SK-N-SH treated with all-trans-retinoic acid at 6 μM for 48 hours (cell line): Measurements from ENCODE around the gene SDC1.

Source experiments
- ATAC-seq: fragments of 200-7000 bp; cut with Tn5 transposase; 3 replicates; pipeline ENCODE4 v1.9.1; 2020; ENCODE audit warnings: mild to moderate bottlenecking, moderate library complexity
- ARNTL ChIP-seq: fragments of 450-650 bp; formaldehyde crosslinking; IDR thresholded peaks from 2 replicates; pipeline ENCODE4 v1.5.0; 2020; ENCODE audit warnings: low read depth, mild to moderate bottlenecking, moderate library complexity, borderline replicate concordance
- BACH2 ChIP-seq: fragments of 250-450 bp; sonication (Bioruptor Pico); IDR thresholded peaks from 2 replicates; pipeline ENCODE4 v1.9.0; 2021; ENCODE audit warnings: mild to moderate bottlenecking, borderline replicate concordance
- CREB5 ChIP-seq: fragments of 250-450 bp; sonication (Bioruptor Pico); IDR thresholded peaks from 2 replicates; pipeline ENCODE4 v1.5.1; 2020; ENCODE audit warnings: low read depth, mild to moderate bottlenecking, moderate library complexity
- CSDC2 ChIP-seq: fragments of 250-450 bp; sonication (Bioruptor Pico); IDR thresholded peaks from 2 replicates; pipeline ENCODE4 v1.5.0; 2020; ENCODE audit warnings: mild to moderate bottlenecking, moderate library complexity
- CSRNP3 ChIP-seq: fragments of 250-450 bp; sonication (Bioruptor Pico); IDR thresholded peaks from 2 replicates; pipeline ENCODE4 v1.5.1; 2021; ENCODE audit warnings: mild to moderate bottlenecking, moderate library complexity
- GLIS3 ChIP-seq: fragments of 250-450 bp; sonication (Bioruptor Pico); IDR thresholded peaks from 2 replicates; pipeline ENCODE4 v1.5.0; 2020; ENCODE audit warnings: mild to moderate bottlenecking, moderate library complexity
- ISL1 ChIP-seq: fragments of 250-450 bp; sonication (Bioruptor Pico); IDR thresholded peaks from 2 replicates; pipeline ENCODE4 v2.1.2; 2022; ENCODE audit warnings: mild to moderate bottlenecking, moderate library complexity
- OSR1 ChIP-seq: fragments of 250-450 bp; sonication (Bioruptor Pico); IDR thresholded peaks from 2 replicates; pipeline ENCODE4 v1.8.0; 2022; ENCODE audit warnings: moderate library complexity, mild to moderate bottlenecking, inconsistent platforms
- PATZ1 ChIP-seq: fragments of 250-450 bp; sonication (Bioruptor Pico); IDR thresholded peaks from 2 replicates; pipeline ENCODE4 v1.8.0; 2020; ENCODE audit warnings: mild to moderate bottlenecking, moderate library complexity, borderline replicate concordance
- POU6F1 ChIP-seq: fragments of 250-450 bp; sonication (Bioruptor Pico); IDR thresholded peaks from 2 replicates; pipeline ENCODE4 v1.8.0; 2021; ENCODE audit warnings: low read depth, mild to moderate bottlenecking, moderate library complexity, borderline replicate concordance
- PPARA ChIP-seq: fragments of 250-450 bp; sonication (Bioruptor Pico); IDR thresholded peaks from 2 replicates; pipeline ENCODE4 v1.5.0; 2020; ENCODE audit warnings: mild to moderate bottlenecking, borderline replicate concordance
- RARB ChIP-seq: fragments of 250-450 bp; sonication (Bioruptor Pico); IDR thresholded peaks from 2 replicates; pipeline ENCODE4 v1.8.0; 2021; ENCODE audit warnings: mild to moderate bottlenecking, moderate library complexity
- SNAI2 ChIP-seq: fragments of 250-450 bp; sonication (Bioruptor Pico); IDR thresholded peaks from 2 replicates; pipeline ENCODE4 v1.5.0; 2020; ENCODE audit warnings: mild to moderate bottlenecking, moderate library complexity
- TOX ChIP-seq: fragments of 250-450 bp; sonication (Bioruptor Pico); IDR thresholded peaks from 2 replicates; pipeline ENCODE4 v1.8.0; 2021; ENCODE audit warnings: mild to moderate bottlenecking, moderate library complexity, borderline replicate concordance
- TSHZ2 ChIP-seq: fragments of 250-450 bp; sonication (Bioruptor Pico); IDR thresholded peaks from 2 replicates; pipeline ENCODE4 v1.5.0; 2020; ENCODE audit warnings: mild to moderate bottlenecking, moderate library complexity
- ZFP3 ChIP-seq: fragments of 250-450 bp; sonication (Bioruptor Pico); IDR thresholded peaks from 2 replicates; pipeline ENCODE4 v1.5.0; 2020; ENCODE audit warnings: mild to moderate bottlenecking, moderate library complexity
- ZFP30 ChIP-seq: fragments of 450-650 bp; formaldehyde crosslinking; IDR thresholded peaks from 2 replicates; pipeline ENCODE4 v1.5.0; 2022; ENCODE audit warnings: mild to moderate bottlenecking, moderate library complexity
- ZNF565 ChIP-seq: fragments of 450-650 bp; formaldehyde crosslinking; conservative IDR thresholded peaks from 2 replicates; pipeline ENCODE4 v1.5.0; 2020; ENCODE audit warnings: low read depth, mild to moderate bottlenecking, moderate library complexity
- ZNF70 ChIP-seq: fragments of 450-650 bp; formaldehyde crosslinking; IDR thresholded peaks from 2 replicates; pipeline ENCODE4 v1.5.0; 2020; ENCODE audit warnings: mild to moderate bottlenecking, moderate library complexity
- ZNF8 ChIP-seq: fragments of 450-650 bp; formaldehyde crosslinking; IDR thresholded peaks from 2 replicates; pipeline ENCODE4 v1.5.0; 2020; ENCODE audit warnings: mild to moderate bottlenecking, moderate library complexity

The SDC1 gene

GRCh38 chr2:20175267-20175666 is 49.7 kb downstream of the SDC1 start:
- no peak for TF ChIP-seq TSHZ2 (CRISPR knock-in tag)
- no peak for TF ChIP-seq ZNF565 (CRISPR knock-in tag)
- TF ChIP-seq ARNTL (CRISPR knock-in tag): no peak
- no peak for TF ChIP-seq TOX
- TF ChIP-seq RARB: no peak
- TF ChIP-seq POU6F1 (CRISPR knock-in tag): no peak
- TF ChIP-seq ZNF70: no peak
- no peak for TF ChIP-seq ISL1
- TF ChIP-seq ZFP3: no peak
- TF ChIP-seq OSR1: no peak
- no peak for TF ChIP-seq GLIS3
- no peak for TF ChIP-seq CREB5 (CRISPR knock-in tag)
- no peak for TF ChIP-seq SNAI2 (CRISPR knock-in tag)
- TF ChIP-seq ZNF8: no peak
- TF ChIP-seq PATZ1 (CRISPR knock-in tag): no peak
- no peak for TF ChIP-seq PPARA (CRISPR knock-in tag)
- TF ChIP-seq BACH2: no peak
- TF ChIP-seq ZFP30: no peak
- no peak for TF ChIP-seq CSRNP3 (CRISPR knock-in tag)
- TF ChIP-seq CSDC2 (CRISPR knock-in tag): no peak
- TF ChIP-seq, all 23 proteins: peak for 0

GRCh38 chr2:20174410-20174809 is 50.5 kb downstream of the SDC1 start:
- no peak for ATAC-seq
- TF ChIP-seq TOX: no peak
- TF ChIP-seq BACH2: no peak
- TF ChIP-seq RARB: no peak
- TF ChIP-seq ISL1: no peak
- TF ChIP-seq SNAI2 (CRISPR knock-in tag): no peak
- TF ChIP-seq ARNTL (CRISPR knock-in tag): no peak
- no peak for TF ChIP-seq POU6F1 (CRISPR knock-in tag)
- TF ChIP-seq GLIS3: no peak
- no peak for TF ChIP-seq ZNF70
- no peak for TF ChIP-seq ZFP3
- TF ChIP-seq PATZ1 (CRISPR knock-in tag): no peak
- no peak for TF ChIP-seq CSRNP3 (CRISPR knock-in tag)
- TF ChIP-seq CSDC2 (CRISPR knock-in tag): no peak

More at GRCh38 chr2:20175267-20175666, 49.7 kb downstream of the SDC1 start:
- ATAC-seq: no peak
